Esophagus muscularis mucosa (tissue), 4 donors: Measurements from ENCODE around the gene CD63.

Source experiments
- EP300 ChIP-seq: sonication (generic); formaldehyde crosslinking; IDR thresholded peaks from one replicate; pipeline ENCODE4 v1.6.1; 2017; ENCODE audit warnings: antibody characterized with exemption
- POLR2A ChIP-seq: fragments of 450-650 bp; IDR thresholded peaks from one replicate; pipeline ENCODE4 v1.6.1; 2017; ENCODE audit warnings: antibody characterized with exemption, moderate library complexity, mild to moderate bottlenecking, low read depth
- POLR2AphosphoS5 ChIP-seq, 2 donors: sonication (generic); formaldehyde crosslinking; IDR thresholded peaks; one replicate each; pipeline ENCODE4 v1.6.1; 2017; ENCODE audit warnings: antibody characterized with exemption in 2 of 2
- TF ChIP-seq, protein P1 (sequence below), 3 experiments: fragments of 200-600 bp in 2 of 3; fragments of 450-650 bp in 1 of 3; sonication (generic) in 2 of 3; IDR thresholded peaks; one replicate each; pipeline ENCODE4 v1.5.1; 2017 to 2019; ENCODE audit warnings: antibody characterized with exemption in 3 of 3, mild to moderate bottlenecking in 2 of 3, moderate library complexity in 1 of 3

DNA sequence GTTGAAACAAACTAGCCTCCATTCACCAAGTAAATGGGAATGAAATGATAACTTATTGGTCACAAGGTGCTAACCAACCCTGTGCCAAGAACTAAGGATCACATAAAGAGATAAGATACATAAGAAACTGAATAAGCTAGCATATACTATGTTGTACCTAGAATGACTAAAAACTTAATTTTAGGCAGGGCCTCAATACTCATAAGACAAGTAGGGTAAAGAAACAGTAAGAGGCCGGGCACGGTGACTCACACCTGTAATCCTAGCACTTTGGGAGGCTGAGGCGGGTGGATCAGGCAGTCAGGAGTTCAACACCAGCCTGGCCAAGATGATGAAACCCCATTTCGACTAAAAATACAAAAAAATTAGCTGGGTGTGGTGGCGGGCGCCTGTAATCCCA lies 31.9 kb upstream of the CD63 start:
- TF ChIP-seq, protein P1, sequence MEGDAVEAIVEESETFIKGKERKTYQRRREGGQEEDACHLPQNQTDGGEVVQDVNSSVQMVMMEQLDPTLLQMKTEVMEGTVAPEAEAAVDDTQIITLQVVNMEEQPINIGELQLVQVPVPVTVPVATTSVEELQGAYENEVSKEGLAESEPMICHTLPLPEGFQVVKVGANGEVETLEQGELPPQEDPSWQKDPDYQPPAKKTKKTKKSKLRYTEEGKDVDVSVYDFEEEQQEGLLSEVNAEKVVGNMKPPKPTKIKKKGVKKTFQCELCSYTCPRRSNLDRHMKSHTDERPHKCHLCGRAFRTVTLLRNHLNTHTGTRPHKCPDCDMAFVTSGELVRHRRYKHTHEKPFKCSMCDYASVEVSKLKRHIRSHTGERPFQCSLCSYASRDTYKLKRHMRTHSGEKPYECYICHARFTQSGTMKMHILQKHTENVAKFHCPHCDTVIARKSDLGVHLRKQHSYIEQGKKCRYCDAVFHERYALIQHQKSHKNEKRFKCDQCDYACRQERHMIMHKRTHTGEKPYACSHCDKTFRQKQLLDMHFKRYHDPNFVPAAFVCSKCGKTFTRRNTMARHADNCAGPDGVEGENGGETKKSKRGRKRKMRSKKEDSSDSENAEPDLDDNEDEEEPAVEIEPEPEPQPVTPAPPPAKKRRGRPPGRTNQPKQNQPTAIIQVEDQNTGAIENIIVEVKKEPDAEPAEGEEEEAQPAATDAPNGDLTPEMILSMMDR (IDR thresholded peaks at IDR 0.05): no peak
- no peak for TF ChIP-seq POLR2A
- no peak for TF ChIP-seq POLR2AphosphoS5 (IDR thresholded peaks at IDR 0.05)
- TF ChIP-seq EP300: no peak
